Measurements from ENCODE around the gene FAM81A. TPM values are rescaled to one million over a fixed set of nuclear protein-coding genes. Genes with fewer than 3 reads are reported as not detected.

FAM81A gene
- total RNA-seq, 1 experiment from 2014 or later: under 0.01 TPM

GRCh38 chr15:59571606-59572005, 133.6 kb downstream of the FAM81A start:
- DNase-seq (ENCODE audit: low read depth): no peak

Other genes with a start within 250 kb of the FAM81A start
- gene LDHAL6B, start 231.3 kb upstream of the FAM81A start, total RNA-seq (2014; rRNA removed): not detected in 2 replicates
- gene MYO1E, start 65.3 kb upstream of the FAM81A start, total RNA-seq (2014; rRNA removed): 88.5 and 117 TPM in 2 replicates
- 0.23 and 2.2 TPM in 2 replicates for gene GCNT3, start 173.6 kb downstream of the FAM81A start, total RNA-seq (2014; rRNA removed)
- gene GTF2A2, start 219.3 kb downstream of the FAM81A start, total RNA-seq (2014; rRNA removed): 73.8 and 90.3 TPM in 2 replicates